WTC11 (cell line): ENCODE measurements around the gene DGCR8.

Source experiments
- ATF2 ChIP-seq: sonication (generic); formaldehyde crosslinking; IDR thresholded peaks from 2 replicates; pipeline ENCODE4 v1.8.1; 2022; ENCODE audit warnings: low read depth, missing genetic modification reagents, borderline replicate concordance
- CDX4 ChIP-seq: fragments of 250-450 bp; sonication (Bioruptor Pico); IDR thresholded peaks from 2 replicates; pipeline ENCODE4 v1.9.0; 2021; ENCODE audit warnings: moderate library complexity, mild to moderate bottlenecking, inconsistent platforms, borderline replicate concordance
- CREB1 ChIP-seq: sonication (generic); formaldehyde crosslinking; IDR thresholded peaks from 2 replicates; pipeline ENCODE4 v1.8.0; 2023; ENCODE audit warnings: mild to moderate bottlenecking, missing genetic modification reagents
- CTCF ChIP-seq: fragments of 200-600 bp; IDR thresholded peaks from 2 replicates; pipeline ENCODE4 v1.8.0; 2022; ENCODE audit warnings: antibody characterized with exemption
- JUN ChIP-seq: sonication (generic); formaldehyde crosslinking; IDR thresholded peaks from 2 replicates; pipeline ENCODE4 v1.8.0; 2023; ENCODE audit warnings: mild to moderate bottlenecking, missing genetic modification reagents
- MAX ChIP-seq: sonication (generic); formaldehyde crosslinking; IDR thresholded peaks from 2 replicates; pipeline ENCODE4 v1.8.0; 2022; ENCODE audit warnings: mild to moderate bottlenecking, missing genetic modification reagents
- MLX ChIP-seq: sonication (generic); formaldehyde crosslinking; IDR thresholded peaks from 2 replicates; pipeline ENCODE4 v1.8.1; 2023; ENCODE audit warnings: mild to moderate bottlenecking, missing genetic modification reagents, moderate library complexity
- NFYB ChIP-seq: sonication (generic); formaldehyde crosslinking; conservative IDR thresholded peaks from 2 replicates; pipeline ENCODE4 v1.8.0; 2022; ENCODE audit warnings: low read depth, missing genetic modification reagents
- NR1H2 ChIP-seq: sonication (generic); formaldehyde crosslinking; IDR thresholded peaks from 2 replicates; pipeline ENCODE4 v1.9.0; 2021; ENCODE audit warnings: mild to moderate bottlenecking, moderate library complexity, missing genetic modification reagents
- STAT6 ChIP-seq: sonication (generic); formaldehyde crosslinking; conservative IDR thresholded peaks from 2 replicates; pipeline ENCODE4 v1.8.1; 2023; ENCODE audit warnings: mild to moderate bottlenecking, low read depth, missing genetic modification reagents, moderate library complexity
- USF1 ChIP-seq: sonication (generic); formaldehyde crosslinking; IDR thresholded peaks from 2 replicates; pipeline ENCODE4 v1.8.0; 2022; ENCODE audit warnings: mild to moderate bottlenecking, missing genetic modification reagents
- ZNF263 ChIP-seq: sonication (generic); formaldehyde crosslinking; IDR thresholded peaks from 2 replicates; pipeline ENCODE4 v1.8.1; 2022; ENCODE audit warnings: low read depth, mild to moderate bottlenecking, moderate library complexity, missing genetic modification reagents

- TF ChIP-seq MAX (CRISPR knock-in tag) (no peak), CTCF (no peak), STAT6 (CRISPR knock-in tag) (no peak), CREB1 (CRISPR knock-in tag) (no peak), MLX (CRISPR knock-in tag) (no peak), USF1 (CRISPR knock-in tag) (no peak), NR1H2 (CRISPR knock-in tag) (no peak), JUN (no peak), ATF2 (CRISPR knock-in tag) (no peak), NFYB (no peak), CDX4 (CRISPR knock-in tag) (no peak), ZNF263 (CRISPR knock-in tag) (no peak)
Measured at GRCh38 chr22:20066617-20067383, 13.2 kb upstream of the DGCR8 start.
